ENCODE measurements around the gene DOLPP1.

Gene DOLPP1

DNA sequence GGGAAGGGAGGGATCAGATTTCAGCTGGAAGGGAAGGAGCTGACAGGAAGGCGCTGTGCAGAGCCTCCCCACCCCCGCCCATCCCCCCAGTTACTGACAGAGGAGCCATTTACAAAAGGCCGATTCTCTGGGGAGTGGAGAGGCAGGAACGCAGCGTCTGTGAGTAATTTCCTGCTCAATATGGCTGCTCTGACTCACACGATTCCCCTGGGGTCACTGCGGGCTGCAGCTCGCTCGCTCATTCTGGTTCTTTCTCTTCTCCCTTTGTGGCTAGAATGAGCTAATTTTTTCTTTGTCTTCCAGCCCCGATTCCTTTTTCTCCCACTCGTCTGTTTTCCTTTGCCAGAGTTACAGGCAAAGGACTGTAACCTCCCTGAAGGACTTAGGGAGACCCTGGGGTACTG is 59.1 kb downstream of the DOLPP1 start (continued):
- TF ChIP-seq HOXD13 (CRISPR knock-in tag; IDR thresholded peaks at IDR 0.05; ENCODE audit: borderline replicate concordance) (no peak), FEZF1 (tag by site-specific recombination; IDR thresholded peaks at IDR 0.05) (peak; percentile 71), GLIS2 (tag by site-specific recombination; IDR thresholded peaks at IDR 0.05) (0 out of 2 replicates have a peak, but pooled peaks have one; percentile 40), ZNF768 (tag by site-specific recombination; IDR thresholded peaks at IDR 0.05) (no peak), HOXA7 (CRISPR knock-in tag; IDR thresholded peaks at IDR 0.05; ENCODE audit: borderline replicate concordance) (no peak), ZFP41 (tag by site-specific recombination; IDR thresholded peaks at IDR 0.05; ENCODE audit: borderline replicate concordance) (no peak), ZNF596 (tag by site-specific recombination; IDR thresholded peaks at IDR 0.05) (peak; percentile 81), EGR2 (tag by site-specific recombination; IDR thresholded peaks at IDR 0.05; ENCODE audit: low read depth) (no peak), ZNF677 (tag by site-specific recombination; IDR thresholded peaks at IDR 0.05) (no peak), ZNF2 (tag by site-specific recombination; IDR thresholded peaks at IDR 0.05) (0 out of 2 replicates have a peak, but pooled peaks have one; percentile 31), ZNF114 (tag by site-specific recombination; IDR thresholded peaks at IDR 0.05) (no peak), ZBTB49 (tag by site-specific recombination; IDR thresholded peaks at IDR 0.05; ENCODE audit: low read depth) (no peak), ZNF433 (tag by site-specific recombination; IDR thresholded peaks at IDR 0.05; ENCODE audit: low read depth) (no peak), OVOL3 (tag by site-specific recombination; IDR thresholded peaks at IDR 0.05) (peak; percentile 23; the same call in 1 of the 2 replicates), ZNF174 (tag by site-specific recombination; IDR thresholded peaks at IDR 0.05) (no peak), OSR2 (tag by site-specific recombination; IDR thresholded peaks at IDR 0.05) (peak; percentile 68), ZNF660 (tag by site-specific recombination; IDR thresholded peaks at IDR 0.05) (peak; percentile 84), GLIS1 (tag by site-specific recombination; IDR thresholded peaks at IDR 0.05) (peak; percentile 55), ZNF274 (IDR thresholded peaks at IDR 0.05; ENCODE audit: low read length) (no peak), ZNF274 (tag by site-specific recombination; IDR thresholded peaks at IDR 0.05; ENCODE audit: borderline replicate concordance) (no peak), KLF1 (tag by site-specific recombination; IDR thresholded peaks at IDR 0.05) (peak; percentile 73), ZSCAN30 (tag by site-specific recombination; IDR thresholded peaks at IDR 0.05) (peak; percentile 97), YY1 (tag by site-specific recombination; IDR thresholded peaks at IDR 0.05) (peak; percentile 90), ZNF404 (tag by site-specific recombination; IDR thresholded peaks at IDR 0.05) (no peak), ZNF416 (tag by site-specific recombination; IDR thresholded peaks at IDR 0.05) (no peak), ZNF48 (tag by site-specific recombination; IDR thresholded peaks at IDR 0.05) (no peak), ZNF610 (tag by site-specific recombination; IDR thresholded peaks at IDR 0.05; ENCODE audit: borderline replicate concordance) (peak; percentile 81), ZNF366 (tag by site-specific recombination; conservative IDR thresholded peaks at IDR 0.05) (peak; percentile 89)
- TF ChIP-seq, protein P1, sequence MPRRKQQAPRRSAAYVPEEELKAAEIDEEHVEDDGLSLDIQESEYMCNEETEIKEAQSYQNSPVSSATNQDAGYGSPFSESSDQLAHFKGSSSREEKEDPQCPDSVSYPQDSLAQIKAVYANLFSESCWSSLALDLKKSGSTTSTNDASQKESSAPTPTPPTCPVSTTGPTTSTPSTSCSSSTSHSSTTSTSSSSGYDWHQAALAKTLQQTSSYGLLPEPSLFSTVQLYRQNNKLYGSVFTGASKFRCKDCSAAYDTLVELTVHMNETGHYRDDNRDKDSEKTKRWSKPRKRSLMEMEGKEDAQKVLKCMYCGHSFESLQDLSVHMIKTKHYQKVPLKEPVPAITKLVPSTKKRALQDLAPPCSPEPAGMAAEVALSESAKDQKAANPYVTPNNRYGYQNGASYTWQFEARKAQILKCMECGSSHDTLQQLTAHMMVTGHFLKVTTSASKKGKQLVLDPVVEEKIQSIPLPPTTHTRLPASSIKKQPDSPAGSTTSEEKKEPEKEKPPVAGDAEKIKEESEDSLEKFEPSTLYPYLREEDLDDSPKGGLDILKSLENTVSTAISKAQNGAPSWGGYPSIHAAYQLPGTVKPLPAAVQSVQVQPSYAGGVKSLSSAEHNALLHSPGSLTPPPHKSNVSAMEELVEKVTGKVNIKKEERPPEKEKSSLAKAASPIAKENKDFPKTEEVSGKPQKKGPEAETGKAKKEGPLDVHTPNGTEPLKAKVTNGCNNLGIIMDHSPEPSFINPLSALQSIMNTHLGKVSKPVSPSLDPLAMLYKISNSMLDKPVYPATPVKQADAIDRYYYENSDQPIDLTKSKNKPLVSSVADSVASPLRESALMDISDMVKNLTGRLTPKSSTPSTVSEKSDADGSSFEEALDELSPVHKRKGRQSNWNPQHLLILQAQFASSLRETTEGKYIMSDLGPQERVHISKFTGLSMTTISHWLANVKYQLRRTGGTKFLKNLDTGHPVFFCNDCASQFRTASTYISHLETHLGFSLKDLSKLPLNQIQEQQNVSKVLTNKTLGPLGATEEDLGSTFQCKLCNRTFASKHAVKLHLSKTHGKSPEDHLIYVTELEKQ (tag by site-specific recombination; IDR thresholded peaks at IDR 0.05; ENCODE audit: borderline replicate concordance), result peak; percentile 81
- TF ChIP-seq, protein P2, sequence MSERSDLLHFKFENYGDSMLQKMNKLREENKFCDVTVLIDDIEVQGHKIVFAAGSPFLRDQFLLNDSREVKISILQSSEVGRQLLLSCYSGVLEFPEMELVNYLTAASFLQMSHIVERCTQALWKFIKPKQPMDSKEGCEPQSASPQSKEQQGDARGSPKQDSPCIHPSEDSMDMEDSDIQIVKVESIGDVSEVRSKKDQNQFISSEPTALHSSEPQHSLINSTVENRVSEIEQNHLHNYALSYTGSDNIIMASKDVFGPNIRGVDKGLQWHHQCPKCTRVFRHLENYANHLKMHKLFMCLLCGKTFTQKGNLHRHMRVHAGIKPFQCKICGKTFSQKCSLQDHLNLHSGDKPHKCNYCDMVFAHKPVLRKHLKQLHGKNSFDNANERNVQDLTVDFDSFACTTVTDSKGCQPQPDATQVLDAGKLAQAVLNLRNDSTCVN (tag by site-specific recombination; optimal IDR thresholded peaks at IDR 0.05), result peak; percentile 31
- TF ChIP-seq, protein P3, sequence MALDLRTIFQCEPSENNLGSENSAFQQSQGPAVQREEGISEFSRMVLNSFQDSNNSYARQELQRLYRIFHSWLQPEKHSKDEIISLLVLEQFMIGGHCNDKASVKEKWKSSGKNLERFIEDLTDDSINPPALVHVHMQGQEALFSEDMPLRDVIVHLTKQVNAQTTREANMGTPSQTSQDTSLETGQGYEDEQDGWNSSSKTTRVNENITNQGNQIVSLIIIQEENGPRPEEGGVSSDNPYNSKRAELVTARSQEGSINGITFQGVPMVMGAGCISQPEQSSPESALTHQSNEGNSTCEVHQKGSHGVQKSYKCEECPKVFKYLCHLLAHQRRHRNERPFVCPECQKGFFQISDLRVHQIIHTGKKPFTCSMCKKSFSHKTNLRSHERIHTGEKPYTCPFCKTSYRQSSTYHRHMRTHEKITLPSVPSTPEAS (tag by site-specific recombination; IDR thresholded peaks at IDR 0.05), result 0 out of 2 replicates have a peak, but pooled peaks have one; percentile 38
- TF ChIP-seq, protein P4, sequence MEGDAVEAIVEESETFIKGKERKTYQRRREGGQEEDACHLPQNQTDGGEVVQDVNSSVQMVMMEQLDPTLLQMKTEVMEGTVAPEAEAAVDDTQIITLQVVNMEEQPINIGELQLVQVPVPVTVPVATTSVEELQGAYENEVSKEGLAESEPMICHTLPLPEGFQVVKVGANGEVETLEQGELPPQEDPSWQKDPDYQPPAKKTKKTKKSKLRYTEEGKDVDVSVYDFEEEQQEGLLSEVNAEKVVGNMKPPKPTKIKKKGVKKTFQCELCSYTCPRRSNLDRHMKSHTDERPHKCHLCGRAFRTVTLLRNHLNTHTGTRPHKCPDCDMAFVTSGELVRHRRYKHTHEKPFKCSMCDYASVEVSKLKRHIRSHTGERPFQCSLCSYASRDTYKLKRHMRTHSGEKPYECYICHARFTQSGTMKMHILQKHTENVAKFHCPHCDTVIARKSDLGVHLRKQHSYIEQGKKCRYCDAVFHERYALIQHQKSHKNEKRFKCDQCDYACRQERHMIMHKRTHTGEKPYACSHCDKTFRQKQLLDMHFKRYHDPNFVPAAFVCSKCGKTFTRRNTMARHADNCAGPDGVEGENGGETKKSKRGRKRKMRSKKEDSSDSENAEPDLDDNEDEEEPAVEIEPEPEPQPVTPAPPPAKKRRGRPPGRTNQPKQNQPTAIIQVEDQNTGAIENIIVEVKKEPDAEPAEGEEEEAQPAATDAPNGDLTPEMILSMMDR (tag by site-specific recombination; IDR thresholded peaks at IDR 0.05), result no peak

Data from HEK293 (cell line).